CD14-positive monocyte (primary cell): ENCODE data around the gene MYH9. TPM values are rescaled to one million over a fixed set of nuclear protein-coding genes. Genes with fewer than 3 reads are reported as not detected.

Source experiments
- DNase-seq, 3 donors: peaks; one replicate each; pipeline ENCODE4 v3.0.0-alpha.2; 2011 to 2022
- H2AFZ ChIP-seq: 2 replicates; pipeline ENCODE4 v1.6.0; 2012; ENCODE audit warnings: mild to moderate bottlenecking, low read depth, low read length, inconsistent platforms; ENCODE audit not compliant: insufficient read depth, poor library complexity, severe bottlenecking
- H3K27ac ChIP-seq, 2 donors: 1 replicate in 1 of 2; 2 replicates in 1 of 2; pipeline ENCODE4 v1.5.1; 2012 to 2013; ENCODE audit warnings: low read length in 2 of 2, control low read depth in 1 of 2, inconsistent platforms in 1 of 2, low read depth in 1 of 2, mild to moderate bottlenecking in 1 of 2
- H3K27me3 ChIP-seq, 2 donors: one replicate each; pipeline versions ENCODE4 v1.6.0 to v1.6.1; 2011 to 2013; ENCODE audit warnings: low read length in 2 of 2; ENCODE audit not compliant: control insufficient read depth in 2 of 2, insufficient read depth in 2 of 2
- H3K36me3 ChIP-seq, 2 donors: replicated peaks in 1 of 2; 1 replicate in 1 of 2; 2 replicates in 1 of 2; pipeline versions ENCODE4 v1.5.1 to v1.6.1; 2012 to 2013; ENCODE audit warnings: low read length in 2 of 2, control low read depth in 1 of 2, inconsistent platforms in 1 of 2, mild to moderate bottlenecking in 1 of 2; ENCODE audit not compliant: insufficient read depth in 2 of 2, control insufficient read depth in 1 of 2
- H3K4me1 ChIP-seq, 2 donors: 1 replicate in 1 of 2; 2 replicates in 1 of 2; pipeline versions ENCODE4 v1.5.1 to v1.6.1; 2012 to 2013; ENCODE audit warnings: low read length in 2 of 2, control low read depth in 1 of 2, inconsistent platforms in 1 of 2, mild to moderate bottlenecking in 1 of 2, moderate library complexity in 1 of 2; ENCODE audit not compliant: insufficient read depth in 2 of 2, control insufficient read depth in 1 of 2
- H3K4me2 ChIP-seq: replicated peaks from 2 replicates; pipeline ENCODE3; 2012; ENCODE audit warnings: low read length, moderate library complexity, mild to moderate bottlenecking; ENCODE audit not compliant: poor library complexity, severe bottlenecking; ENCODE audit errors: extremely low read depth
- H3K4me3 ChIP-seq, 3 experiments: fragments of 200-600 bp in 1 of 3; sonication (generic) in 1 of 3; replicated peaks in 1 of 3; 1 replicate in 2 of 3; 2 replicates in 1 of 3; pipeline ENCODE4 v1.5.1; 2011 to 2013; ENCODE audit warnings: low read length in 3 of 3, mild to moderate bottlenecking in 3 of 3, control low read depth in 2 of 3, low read depth in 2 of 3, inconsistent platforms in 1 of 3, moderate library complexity in 1 of 3
- H3K79me2 ChIP-seq: 2 replicates; pipeline ENCODE4 v1.6.0; 2012; ENCODE audit warnings: mild to moderate bottlenecking, control low read depth, inconsistent platforms, low read length, moderate library complexity; ENCODE audit not compliant: insufficient read depth
- H3K9ac ChIP-seq: 2 replicates; pipeline ENCODE4 v1.6.0; 2017; ENCODE audit warnings: low read length, mild to moderate bottlenecking; ENCODE audit not compliant: insufficient read depth, poor library complexity, severe bottlenecking
- H3K9me3 ChIP-seq, 2 donors: replicated peaks in 1 of 2; 1 replicate in 1 of 2; 2 replicates in 1 of 2; pipeline versions ENCODE4 v1.5.1 to v1.6.1; 2012 to 2013; ENCODE audit warnings: low read length in 2 of 2, control low read depth in 1 of 2; ENCODE audit not compliant: control insufficient read depth in 1 of 2, insufficient read depth in 1 of 2
- H4K20me1 ChIP-seq: 2 replicates; pipeline ENCODE4 v1.6.0; 2012; ENCODE audit warnings: mild to moderate bottlenecking, low read length, control low read depth, moderate library complexity; ENCODE audit not compliant: insufficient read depth
- H3K27ac Mint-ChIP-seq, 7 donors: one replicate each; pipeline ENCODE4 v1.8.0; 2020; ENCODE audit warnings: mild to moderate bottlenecking in 7 of 7, mixed read lengths in 7 of 7, moderate library complexity in 6 of 7, inconsistent platforms in 2 of 7
- H3K27me3 Mint-ChIP-seq, 3 donors: one replicate each; pipeline ENCODE4 v1.8.0; 2021 to 2022; ENCODE audit warnings: low read depth in 3 of 3, mild to moderate bottlenecking in 3 of 3, mixed read lengths in 3 of 3, moderate library complexity in 3 of 3, inconsistent platforms in 1 of 3
- H3K36me3 Mint-ChIP-seq, 2 donors: one replicate each; pipeline ENCODE4 v1.8.0; 2020; ENCODE audit warnings: mixed read lengths in 2 of 2, inconsistent platforms in 1 of 2, mild to moderate bottlenecking in 1 of 2
- H3K4me1 Mint-ChIP-seq: one replicate; pipeline ENCODE4 v1.8.0; 2020; ENCODE audit warnings: mild to moderate bottlenecking, mixed read lengths
- H3K4me3 Mint-ChIP-seq, 2 donors: one replicate each; pipeline ENCODE4 v1.8.0; 2020; ENCODE audit warnings: mild to moderate bottlenecking in 2 of 2, mixed read lengths in 2 of 2, moderate library complexity in 1 of 2
- H3K9me3 Mint-ChIP-seq, 7 donors: one replicate each; pipeline ENCODE4 v1.8.0; 2020 to 2022; ENCODE audit warnings: mixed read lengths in 7 of 7, mild to moderate bottlenecking in 6 of 7, moderate library complexity in 6 of 7, inconsistent platforms in 2 of 7
- WGBS: methylation state at CpG from one replicate; pipeline ENCODE4 v1.1.5; 2013; ENCODE audit warnings: missing lambda C conversion rate; ENCODE audit not compliant: insufficient coverage; 5-methylcytosine and 5-hydroxymethylcytosine counted together
- intact Hi-C, 2 donors: fragments of 100-400 bp; cut with micrococcal nuclease; formaldehyde crosslinking; loops; one replicate each; pipeline versions ENCODE4 v1.15.0 to v1.15.1; 2023
- polyA plus RNA-seq, 3 donors: library from polyadenylated mRNA; depleted of rRNA in 1 of 3; unstranded in 2 of 3; stranded (reverse) in 1 of 3; fragments of 300-500 nt in 2 of 3; fragments of >200 nt in 1 of 3; fragmentation: Illumina TruSeq in 2 of 3; gene quantifications; 1 replicate in 2 of 3; 2 replicates in 1 of 3; pipeline ENCODE4 v1.2.3, GENCODE V29; 2012 to 2021
- TF ChIP-seq, protein P1 (sequence below): fragments of 200-600 bp; IDR thresholded peaks from one replicate; pipeline ENCODE4 v1.8.0; 2022; ENCODE audit warnings: antibody characterized with exemption, mild to moderate bottlenecking

The MYH9 gene
- polyA plus RNA-seq, 3 donors, result 35.6 to 163 (median 79.5) TPM

GRCh38 chr22:36331306-36331911, 56.4 kb downstream of the MYH9 start:
- Mint-ChIP-seq H3K27ac (peak overlapping the region; percentile 96 to 99 (median 99)), H3K36me3 (peaks cover 77 to 98% of the 10 kb centered on the region in 2 donors), H3K9me3 (peaks cover 0 to 2% (median 0%) of the 10 kb centered on the region in 7 donors), H3K4me1 (peaks cover 84% of the 10 kb centered on the region), H3K27me3 (no peaks in the 10 kb centered on the region), H3K4me3 (peak overlapping the region; percentile 63 to 88)
- TF ChIP-seq, protein P1, sequence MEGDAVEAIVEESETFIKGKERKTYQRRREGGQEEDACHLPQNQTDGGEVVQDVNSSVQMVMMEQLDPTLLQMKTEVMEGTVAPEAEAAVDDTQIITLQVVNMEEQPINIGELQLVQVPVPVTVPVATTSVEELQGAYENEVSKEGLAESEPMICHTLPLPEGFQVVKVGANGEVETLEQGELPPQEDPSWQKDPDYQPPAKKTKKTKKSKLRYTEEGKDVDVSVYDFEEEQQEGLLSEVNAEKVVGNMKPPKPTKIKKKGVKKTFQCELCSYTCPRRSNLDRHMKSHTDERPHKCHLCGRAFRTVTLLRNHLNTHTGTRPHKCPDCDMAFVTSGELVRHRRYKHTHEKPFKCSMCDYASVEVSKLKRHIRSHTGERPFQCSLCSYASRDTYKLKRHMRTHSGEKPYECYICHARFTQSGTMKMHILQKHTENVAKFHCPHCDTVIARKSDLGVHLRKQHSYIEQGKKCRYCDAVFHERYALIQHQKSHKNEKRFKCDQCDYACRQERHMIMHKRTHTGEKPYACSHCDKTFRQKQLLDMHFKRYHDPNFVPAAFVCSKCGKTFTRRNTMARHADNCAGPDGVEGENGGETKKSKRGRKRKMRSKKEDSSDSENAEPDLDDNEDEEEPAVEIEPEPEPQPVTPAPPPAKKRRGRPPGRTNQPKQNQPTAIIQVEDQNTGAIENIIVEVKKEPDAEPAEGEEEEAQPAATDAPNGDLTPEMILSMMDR, result no peak
- intact Hi-C loops, result loop anchor here (5.0 kb wide), 4 partner anchors 41 to 126 kb away; partner anchors contain the start of gene MYH9 (in 1 of the 2)
- no peaks in the 10 kb centered on the region for H3K27me3 ChIP-seq
- no peak overlapping the region for H2AFZ ChIP-seq
- H3K9ac ChIP-seq, result peak overlapping the region; percentile 58
- WGBS, result 0% methylated on average over 7 of the region's 11 CpGs
- H3K9me3 ChIP-seq, result no peaks in the 10 kb centered on the region
- peak; percentile 88 to 97 (median 94) for DNase-seq
- H3K36me3 ChIP-seq, result peaks cover 62 to 76% of the 10 kb centered on the region in 2 donors
- peaks cover 74 to 79% of the 10 kb centered on the region in 2 donors for H3K4me1 ChIP-seq
- H3K4me2 ChIP-seq, result peak overlapping the region; percentile 67
- peaks cover 100% of the 10 kb centered on the region for H4K20me1 ChIP-seq
- H3K79me2 ChIP-seq, result peaks cover 99% of the 10 kb centered on the region
- H3K27ac ChIP-seq, result peak overlapping the region; percentile 89 to 92
- peak overlapping the region in 1 of 3 experiments; percentile 52 for H3K4me3 ChIP-seq

DNA sequence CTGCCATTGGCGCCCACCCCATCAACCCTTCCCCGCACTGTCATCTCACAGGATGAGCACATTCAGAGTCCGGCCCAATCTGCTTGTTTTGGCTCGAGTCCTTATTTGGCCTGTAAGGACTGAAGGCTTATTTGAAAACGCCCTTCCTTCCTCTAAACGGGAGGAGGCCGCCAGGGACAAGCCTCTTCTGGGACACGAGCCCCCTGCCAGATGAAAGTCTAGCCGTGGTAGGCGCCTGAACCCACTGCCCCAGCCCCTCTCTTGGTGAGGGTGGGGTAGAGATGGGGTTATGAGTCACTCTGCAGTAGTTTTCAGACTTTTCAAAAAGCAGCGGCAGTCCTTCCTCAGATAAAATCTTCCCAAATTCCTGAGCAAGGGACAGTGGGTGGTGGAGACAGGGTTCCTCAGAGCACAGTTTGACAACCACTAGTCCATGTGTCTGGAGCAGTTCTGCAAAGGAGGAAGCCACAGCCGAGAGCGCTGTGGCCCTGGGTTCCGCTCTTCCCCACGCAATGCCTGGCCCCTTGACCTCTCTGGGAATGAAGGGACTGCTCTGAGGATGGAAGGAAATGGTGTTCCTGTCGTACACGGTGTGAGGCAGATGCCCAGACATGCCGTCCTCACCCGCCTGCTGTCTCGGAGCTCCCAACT, 57.0 kb downstream of the MYH9 start:
- 13% methylated on average over 12 of the region's 20 CpGs for WGBS
- Histone ChIP-seq H3K36me3 (peaks cover 62 to 76% of the 10 kb centered on the region in 2 donors), H3K27ac (peak overlapping the region; percentile 89 to 92), H3K9me3 (no peaks in the 10 kb centered on the region), H4K20me1 (peaks cover 100% of the 10 kb centered on the region), H3K4me3 (peak overlapping the region in 1 of 3 experiments; percentile 52), H3K9ac (peak overlapping the region; percentile 58), H3K79me2 (peaks cover 99% of the 10 kb centered on the region), H3K4me2 (peak overlapping the region; percentile 67), H3K4me1 (peaks cover 67 to 73% of the 10 kb centered on the region in 2 donors), H2AFZ (no peak overlapping the region), H3K27me3 (no peaks in the 10 kb centered on the region)
- TF ChIP-seq, protein P1, result no peak
- Mint-ChIP-seq H3K27me3 (no peaks in the 10 kb centered on the region), H3K4me3 (peak overlapping the region; percentile 63 to 88), H3K27ac (peak overlapping the region; percentile 96 to 99 (median 99)), H3K4me1 (peaks cover 78% of the 10 kb centered on the region), H3K36me3 (peaks cover 79 to 98% of the 10 kb centered on the region in 2 donors), H3K9me3 (peaks cover 0 to 2% (median 0%) of the 10 kb centered on the region in 7 donors)
- peak; percentile 52 to 72 (median 66) for DNase-seq
- intact Hi-C loops, result loop anchor here (5.0 kb wide), 4 partner anchors 42 to 127 kb away; partner anchors contain the start of gene MYH9 (in 1 of the 2)
